Ascending aorta (tissue), 2 donors: ENCODE data around the gene CNR2. TPM values are rescaled to one million over a fixed set of nuclear protein-coding genes. Genes with fewer than 3 reads are reported as not detected.

Experiments
- DNase-seq, 2 donors: peaks; one replicate each; pipeline ENCODE4 v3.0.0-alpha.2; 2019; ENCODE audit warnings: low spot score in 2 of 2
- H3K27ac ChIP-seq, 2 donors: fragments of 200-600 bp; sonication (generic); one replicate each; pipeline ENCODE4 v1.5.1; 2016 to 2017; ENCODE audit warnings: mild to moderate bottlenecking in 1 of 2
- H3K27me3 ChIP-seq: fragments of 200-600 bp; sonication (generic); one replicate; pipeline ENCODE4 v1.5.1; 2017
- H3K36me3 ChIP-seq, 2 donors: fragments of 200-600 bp; sonication (generic); one replicate each; pipeline ENCODE4 v1.5.1; 2016
- H3K4me1 ChIP-seq, 2 donors: fragments of 200-600 bp; sonication (generic); one replicate each; pipeline ENCODE4 v1.5.1; 2016 to 2017; ENCODE audit warnings: mild to moderate bottlenecking in 1 of 2
- H3K4me3 ChIP-seq, 2 donors: fragments of 200-600 bp; sonication (generic); one replicate each; pipeline ENCODE4 v1.5.1; 2016 to 2017; ENCODE audit warnings: mild to moderate bottlenecking in 1 of 2
- H3K9me3 ChIP-seq, 2 donors: fragments of 200-600 bp; sonication (generic); one replicate each; pipeline ENCODE4 v1.5.1; 2016
- CTCF ChIP-seq, 3 experiments: fragments of 200-600 bp in 2 of 3; fragments of 450-650 bp in 1 of 3; sonication (generic) in 2 of 3; IDR thresholded peaks; one replicate each; pipeline ENCODE4 v1.5.1; 2016 to 2019; ENCODE audit warnings: antibody characterized with exemption in 3 of 3, mild to moderate bottlenecking in 1 of 3, moderate library complexity in 1 of 3
- intact Hi-C: fragments of 100-400 bp; cut with DNase I; formaldehyde crosslinking; loops from one replicate; pipeline ENCODE4 v1.15.1; 2023
- total RNA-seq: library from RNA; depleted of rRNA; stranded (reverse); fragments of >200 nt; gene quantifications from one replicate; pipeline ENCODE4 v1.1.0, GENCODE V29; 2016

The CNR2 gene
- total RNA-seq, 1 donor from 2014 or later: not detected

- no peaks in the 10 kb centered on the region for H3K9me3 ChIP-seq
- no peak overlapping the region for H3K27ac ChIP-seq
- no peak for DNase-seq
- H3K36me3 ChIP-seq: no peaks in the 10 kb centered on the region
- H3K4me1 ChIP-seq: no peaks in the 10 kb centered on the region
- no peak for TF ChIP-seq CTCF (IDR thresholded peaks at IDR 0.05)
- no peaks in the 10 kb centered on the region for H3K27me3 ChIP-seq
- H3K4me3 ChIP-seq: no peak overlapping the region
- intact Hi-C loops: no loop called here
Observed at GRCh38 chr1:23908453-23909341, 4.5 kb downstream of the CNR2 start.

GRCh38 chr1:23906731-23907130 is 6.4 kb downstream of the CNR2 start:
- H3K27me3 ChIP-seq: no peaks in the 10 kb centered on the region
- no peak overlapping the region for H3K27ac ChIP-seq
- intact Hi-C loops: no loop called here
- DNase-seq: no peak
- TF ChIP-seq CTCF (IDR thresholded peaks at IDR 0.05): no peak
- H3K4me3 ChIP-seq: no peak overlapping the region
- no peaks in the 10 kb centered on the region for H3K4me1 ChIP-seq
- H3K9me3 ChIP-seq: no peaks in the 10 kb centered on the region
- H3K36me3 ChIP-seq: no peaks in the 10 kb centered on the region

GRCh38 chr1:23905461-23906025 is 7.6 kb downstream of the CNR2 start:
- no peaks in the 10 kb centered on the region for H3K4me1 ChIP-seq
- no peak overlapping the region for H3K4me3 ChIP-seq
- no peak for DNase-seq
- no peak overlapping the region for H3K27ac ChIP-seq
- no peak for TF ChIP-seq CTCF (IDR thresholded peaks at IDR 0.05)
- intact Hi-C loops: no loop called here
- no peaks in the 10 kb centered on the region for H3K27me3 ChIP-seq
- H3K36me3 ChIP-seq: no peaks in the 10 kb centered on the region
- H3K9me3 ChIP-seq: no peaks in the 10 kb centered on the region

- H3K27me3 ChIP-seq: no peaks in the 10 kb centered on the region
- DNase-seq: no peak
- H3K9me3 ChIP-seq: no peaks in the 10 kb centered on the region
- no peak overlapping the region for H3K4me3 ChIP-seq
- no peaks in the 10 kb centered on the region for H3K4me1 ChIP-seq
- no peak for TF ChIP-seq CTCF (IDR thresholded peaks at IDR 0.05)
- no peak overlapping the region for H3K27ac ChIP-seq
- no peaks in the 10 kb centered on the region for H3K36me3 ChIP-seq
- intact Hi-C loops: no loop called here
Observed at GRCh38 chr1:23904748-23905357, 8.3 kb downstream of the CNR2 start.

- DNase-seq: no peak
- no peaks in the 10 kb centered on the region for H3K27me3 ChIP-seq
- H3K4me3 ChIP-seq: no peak overlapping the region
- H3K36me3 ChIP-seq: no peaks in the 10 kb centered on the region
- no peaks in the 10 kb centered on the region for H3K9me3 ChIP-seq
- intact Hi-C loops: no loop called here
- no peak overlapping the region for H3K27ac ChIP-seq
- no peaks in the 10 kb centered on the region for H3K4me1 ChIP-seq
- TF ChIP-seq CTCF (IDR thresholded peaks at IDR 0.05): no peak
Observed at GRCh38 chr1:23903754-23904153, 9.4 kb downstream of the CNR2 start.
